GM19023 (cell line): ENCODE results near the gene TMEM119.

Source experiments
- ATAC-seq: cut with Tn5 transposase; IDR thresholded peaks from one replicate; pipeline ENCODE4 v1.9.1; 2021; ENCODE audit warnings: mild to moderate bottlenecking, moderate library complexity; ENCODE audit not compliant: unreplicated experiment

The TMEM119 gene

GRCh38 chr12:108542320-108542719 is 55.6 kb downstream of the TMEM119 start:
- ATAC-seq, result no peak
